Stimulated activated CD8-positive, alpha-beta memory T cell treated with anti-CD3 and anti-CD28 coated beads, Interleukin-12 subunit alpha, Interleukin-12 subunit beta, amount 100 ng/mL, for 24 hours (primary cell): ENCODE measurements around the gene LMTK3.

ENCODE experiments used
- DNase-seq: peaks from one replicate; pipeline ENCODE4 v3.0.0-alpha.2; 2020; ENCODE audit errors: extremely low read depth

The LMTK3 gene

GRCh38 chr19:48511800-48512503, at the start of gene LMTK3:
TSS of gene LMTK3 (minus strand) at chr19:48511835. CDS start at chr19:48511576, 259 bp downstream.
- DNase-seq: no peak

- DNase-seq: no peak
These were observed 49.8 kb upstream of the LMTK3 start for GRCh38 chr19:48561412-48561811.

GRCh38 chr19:48560095-48560530, 48.5 kb upstream of the LMTK3 start:
- DNase-seq: no peak

GRCh38 chr19:48558018-48558684, 46.5 kb upstream of the LMTK3 start:
- no peak for DNase-seq

GRCh38 chr19:48556825-48557224, 45.2 kb upstream of the LMTK3 start:
- DNase-seq: no peak

GRCh38 chr19:48556163-48556562, 44.5 kb upstream of the LMTK3 start:
- DNase-seq: no peak

- no peak for DNase-seq
These were observed 42.9 kb upstream of the LMTK3 start for GRCh38 chr19:48554385-48555091.

GRCh38 chr19:48553676-48554384, 42.2 kb upstream of the LMTK3 start:
- no peak for DNase-seq

GRCh38 chr19:48552406-48553322, 41.0 kb upstream of the LMTK3 start:
- no peak for DNase-seq

GRCh38 chr19:48551437-48552302, 40.0 kb upstream of the LMTK3 start, which contains the start of gene SULT2B1:
TSS of gene SULT2B1 (plus strand) at chr19:48552172. CDS start at chr19:48552253, 81 bp downstream.
- no peak for DNase-seq

- DNase-seq: no peak
These were observed 37.7 kb upstream of the LMTK3 start for GRCh38 chr19:48549380-48549779.

- DNase-seq: no peak
These were observed 36.7 kb upstream of the LMTK3 start for GRCh38 chr19:48548253-48548911.

- no peak for DNase-seq
These were observed 36.1 kb upstream of the LMTK3 start for GRCh38 chr19:48547722-48548121.

GRCh38 chr19:48544856-48545750, 33.5 kb upstream of the LMTK3 start:
- no peak for DNase-seq

- DNase-seq: no peak
These were observed 31.6 kb upstream of the LMTK3 start for GRCh38 chr19:48543121-48543710.

GRCh38 chr19:48541813-48542212, 30.2 kb upstream of the LMTK3 start:
- DNase-seq: no peak

- no peak for DNase-seq
These were observed 28.5 kb upstream of the LMTK3 start for GRCh38 chr19:48540110-48540509.

GRCh38 chr19:48539503-48540096, 28.0 kb upstream of the LMTK3 start:
- no peak for DNase-seq
